IPS-20b (cell line): ENCODE data around the gene MUL1.
"Not testable (repeated sequence)": the region's sequence is repeated elsewhere in the genome, so short reads cannot be mapped to it uniquely, and the experiment has no call there.

Source experiments
- H3K27ac ChIP-seq: one replicate; pipeline ENCODE4 v1.5.1; 2013; ENCODE audit warnings: low read length
- H3K27me3 ChIP-seq: 2 replicates; pipeline ENCODE4 v1.6.1; 2013; ENCODE audit warnings: mild to moderate bottlenecking, low read length, inconsistent platforms; ENCODE audit not compliant: insufficient read depth
- H3K36me3 ChIP-seq: 2 replicates; pipeline ENCODE4 v1.6.1; 2013; ENCODE audit warnings: low read depth, mild to moderate bottlenecking, inconsistent platforms, low read length, moderate library complexity; ENCODE audit not compliant: insufficient read depth
- H3K4me1 ChIP-seq: 2 replicates; pipeline ENCODE4 v1.6.1; 2013; ENCODE audit warnings: mild to moderate bottlenecking, control low read depth, inconsistent platforms, low read length, moderate library complexity; ENCODE audit not compliant: insufficient read depth
- H3K4me3 ChIP-seq: 2 replicates; pipeline ENCODE4 v1.5.1; 2013; ENCODE audit warnings: mild to moderate bottlenecking, low read length, inconsistent platforms
- H3K9ac ChIP-seq: 2 replicates; pipeline ENCODE4 v1.6.1; 2013; ENCODE audit warnings: low read depth, mild to moderate bottlenecking, inconsistent platforms, low read length, moderate library complexity
- H3K9me3 ChIP-seq: 2 replicates; pipeline ENCODE4 v1.6.1; 2013; ENCODE audit warnings: mild to moderate bottlenecking, low read depth, low read length, inconsistent platforms; ENCODE audit not compliant: insufficient read depth

The MUL1 gene

DNA sequence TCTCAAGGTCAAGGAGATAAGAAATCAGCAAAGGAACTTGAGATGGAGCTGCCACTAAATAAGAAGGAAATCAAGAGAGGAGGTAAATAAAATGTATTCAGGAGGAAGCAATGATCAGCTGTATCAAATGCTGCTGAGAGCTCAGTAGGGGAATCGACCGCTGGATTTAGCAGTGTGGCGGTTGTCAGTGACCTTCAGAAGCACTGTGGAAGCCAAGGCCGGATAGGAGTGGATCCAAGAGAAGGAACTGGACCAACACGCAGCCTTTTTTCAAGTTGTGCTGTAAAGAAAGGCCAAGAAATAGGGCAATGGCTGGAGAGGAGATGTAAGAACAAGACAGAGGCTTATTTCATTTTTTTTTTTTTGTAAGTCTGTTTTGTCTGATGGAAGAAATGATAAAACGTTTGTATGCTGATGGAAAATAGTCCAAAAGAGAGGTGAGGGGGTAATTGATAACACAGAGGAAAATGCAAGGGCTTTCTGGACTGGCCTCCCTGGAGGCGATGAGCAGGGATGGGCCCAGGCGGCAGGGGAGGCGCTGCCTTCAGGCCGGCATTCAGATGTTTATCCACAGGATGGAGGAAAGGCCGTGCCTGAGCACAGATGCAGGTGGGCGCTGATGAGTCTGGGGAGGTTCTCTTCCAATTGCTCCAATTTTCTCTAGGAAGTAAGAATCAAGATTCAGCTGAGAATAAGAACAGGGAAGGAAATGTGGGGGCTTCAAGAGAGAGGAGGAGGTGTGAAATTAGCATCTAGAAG, 26.9 kb upstream of the MUL1 start:
- H3K36me3 ChIP-seq = no peaks in the 10 kb centered on the region
- no peak overlapping the region for H3K4me3 ChIP-seq
- no peak overlapping the region for H3K27ac ChIP-seq
- no peaks in the 10 kb centered on the region for H3K4me1 ChIP-seq
- H3K9me3 ChIP-seq = no peaks in the 10 kb centered on the region
- peaks cover 30% of the 10 kb centered on the region for H3K27me3 ChIP-seq
- H3K9ac ChIP-seq = no peak overlapping the region

DNA sequence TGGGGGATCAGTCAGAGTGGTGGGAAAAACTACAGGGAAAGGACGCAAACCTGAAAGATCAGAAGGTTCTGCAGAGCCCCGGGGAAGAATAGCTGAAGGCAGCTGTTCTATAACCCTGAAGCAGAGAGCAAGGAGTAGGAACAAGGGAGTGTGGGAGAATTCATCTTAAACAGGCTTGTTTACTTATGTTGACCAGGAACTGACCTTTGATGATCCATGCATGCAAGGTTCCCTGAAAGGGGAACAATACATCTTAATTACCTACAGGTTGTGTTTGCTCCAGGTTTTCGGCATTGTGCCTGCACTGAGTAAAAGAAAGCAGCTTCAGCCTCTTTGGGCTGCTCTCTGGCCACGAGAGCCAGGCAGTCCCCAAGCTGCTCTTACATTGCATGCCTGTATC, 25.7 kb upstream of the MUL1 start:
- Histone ChIP-seq H3K4me1 (no peaks in the 10 kb centered on the region), H3K36me3 (no peaks in the 10 kb centered on the region), H3K9ac (no peak overlapping the region), H3K27ac (no peak overlapping the region), H3K4me3 (no peak overlapping the region), H3K9me3 (no peaks in the 10 kb centered on the region), H3K27me3 (peaks cover 38% of the 10 kb centered on the region)

DNA sequence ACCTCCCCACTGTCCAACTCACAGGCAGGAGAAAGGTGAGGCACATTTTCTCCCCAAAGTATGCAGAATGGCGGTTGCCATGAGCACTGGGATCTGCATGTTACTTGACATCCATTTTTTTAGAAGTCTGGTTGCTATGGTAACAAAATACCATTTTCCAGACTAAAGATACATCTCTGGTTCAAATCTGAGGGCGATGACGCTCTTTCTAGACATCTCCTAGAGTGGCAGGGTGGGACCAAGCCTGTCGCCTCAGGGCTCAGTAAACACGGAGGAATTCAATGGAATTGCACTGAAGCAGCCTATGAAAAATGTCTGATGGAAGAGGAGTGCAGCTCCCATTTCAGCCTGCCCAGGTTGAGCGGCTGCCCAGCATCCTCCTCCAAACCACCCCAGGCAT, 22.9 kb upstream of the MUL1 start:
- peaks cover 41% of the 10 kb centered on the region for H3K27me3 ChIP-seq
- H3K27ac ChIP-seq = no peak overlapping the region
- no peak overlapping the region for H3K9ac ChIP-seq
- H3K36me3 ChIP-seq = no peaks in the 10 kb centered on the region
- no peaks in the 10 kb centered on the region for H3K4me1 ChIP-seq
- H3K4me3 ChIP-seq = no peak overlapping the region
- no peaks in the 10 kb centered on the region for H3K9me3 ChIP-seq

DNA sequence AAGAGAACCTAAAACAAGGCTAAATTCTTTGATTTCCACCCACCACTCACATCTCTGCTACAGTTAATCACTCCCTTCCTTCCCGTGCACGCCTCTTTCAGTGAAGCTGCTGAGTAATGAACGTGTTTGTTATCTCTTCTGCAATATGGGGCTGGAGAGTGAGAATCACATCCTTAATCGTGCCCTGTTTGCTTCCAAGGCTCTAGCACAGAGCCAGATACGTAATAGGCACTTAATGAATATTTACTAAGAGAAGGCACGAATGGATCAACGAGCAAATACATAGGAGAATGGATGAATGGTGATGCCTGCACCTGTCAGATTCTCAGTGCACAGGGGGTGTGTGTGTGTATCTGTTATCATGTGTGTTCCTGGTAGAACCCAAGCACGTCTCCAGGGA, 22.4 kb upstream of the MUL1 start:
- no peak overlapping the region for H3K4me3 ChIP-seq
- no peaks in the 10 kb centered on the region for H3K4me1 ChIP-seq
- H3K9ac ChIP-seq = no peak overlapping the region
- no peaks in the 10 kb centered on the region for H3K36me3 ChIP-seq
- H3K9me3 ChIP-seq = no peaks in the 10 kb centered on the region
- peaks cover 37% of the 10 kb centered on the region for H3K27me3 ChIP-seq
- no peak overlapping the region for H3K27ac ChIP-seq

DNA sequence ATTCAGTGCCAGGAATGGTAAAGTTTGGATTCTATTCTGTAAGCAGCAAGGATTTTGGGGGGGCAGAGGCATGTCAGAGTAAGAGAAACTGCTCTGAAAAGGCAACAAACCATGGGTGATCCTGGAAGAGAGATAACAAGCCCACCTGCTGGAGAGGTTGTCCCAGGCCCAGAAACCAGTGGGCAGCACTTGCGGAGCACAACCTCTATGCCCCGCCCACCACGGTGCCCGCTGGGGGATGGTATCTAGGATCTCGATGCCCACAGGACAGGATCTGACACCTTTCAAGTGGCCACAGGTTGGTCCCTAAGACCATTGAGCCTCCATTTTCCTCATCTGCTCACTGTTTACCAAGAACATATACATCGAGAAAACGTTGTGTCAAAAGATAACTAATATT, 20.3 kb upstream of the MUL1 start:
- Histone ChIP-seq H3K4me3 (no peak overlapping the region), H3K27ac (no peak overlapping the region), H3K27me3 (peaks cover 40% of the 10 kb centered on the region), H3K9ac (no peak overlapping the region), H3K36me3 (no peaks in the 10 kb centered on the region), H3K9me3 (no peaks in the 10 kb centered on the region), H3K4me1 (no peaks in the 10 kb centered on the region)

DNA sequence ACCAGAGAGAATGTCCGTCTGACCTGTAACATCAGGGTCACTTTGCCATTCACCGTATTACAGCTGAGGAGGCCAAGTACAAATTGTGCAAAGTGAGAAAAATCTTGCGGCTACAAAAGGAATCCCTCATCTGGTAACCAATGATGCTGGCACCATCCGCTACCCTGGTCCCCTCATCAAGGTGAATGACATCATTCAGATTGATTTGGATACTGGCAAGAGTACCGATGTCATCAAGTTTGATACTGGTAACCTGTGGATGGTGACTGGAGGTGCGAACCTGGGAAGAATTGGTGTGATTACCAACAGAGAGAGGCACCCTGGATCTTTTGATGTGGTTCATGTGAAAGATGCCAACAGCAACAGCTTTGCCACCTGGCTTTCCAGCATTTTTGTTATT, 18.3 kb upstream of the MUL1 start:
- Histone ChIP-seq H3K4me3 (no peak overlapping the region), H3K4me1 (no peaks in the 10 kb centered on the region), H3K9me3 (no peaks in the 10 kb centered on the region), H3K27ac (no peak overlapping the region), H3K9ac (no peak overlapping the region), H3K36me3 (no peaks in the 10 kb centered on the region), H3K27me3 (peaks cover 40% of the 10 kb centered on the region)

DNA sequence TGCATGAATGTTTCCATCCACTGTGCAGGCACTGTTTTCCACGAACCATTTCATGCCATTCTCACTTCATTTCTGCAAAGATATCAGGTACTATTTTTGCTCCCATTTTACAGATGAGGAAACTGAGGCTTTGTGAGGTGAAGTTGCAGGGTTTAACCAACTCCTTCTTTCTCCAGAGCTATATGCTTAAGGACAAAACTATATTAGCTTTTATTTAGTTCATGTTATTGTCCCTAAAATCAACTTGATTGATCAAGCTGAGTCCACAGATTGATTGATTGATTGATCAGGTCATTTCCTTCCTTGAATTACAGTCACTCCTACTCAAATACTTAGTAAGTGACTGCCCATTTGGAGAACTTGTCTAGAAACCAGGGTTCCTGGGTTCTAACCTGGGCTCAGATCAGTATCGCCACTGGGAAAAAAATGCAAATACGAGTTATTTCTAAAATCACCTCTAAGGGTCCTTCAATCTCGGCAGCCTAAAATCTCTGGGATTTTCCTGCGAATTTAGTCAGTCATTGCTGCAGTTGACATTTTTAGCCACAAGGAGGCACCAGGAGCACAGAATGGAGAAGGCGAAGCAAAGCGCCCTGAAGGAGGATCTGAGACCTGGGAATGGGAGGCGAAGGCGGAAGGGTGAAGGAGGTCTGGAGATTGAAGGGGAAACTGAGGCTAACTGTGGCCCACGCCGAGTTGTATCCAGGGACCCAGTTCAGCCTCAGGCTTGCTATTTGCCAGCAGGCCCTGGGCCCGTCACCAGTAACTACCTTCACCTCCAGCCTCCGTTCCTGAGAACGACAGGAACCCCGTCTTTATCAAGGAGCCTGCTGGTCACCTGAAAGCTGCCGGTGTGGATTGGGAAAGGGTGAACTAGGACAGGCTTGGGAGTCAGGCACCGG, 14.3 kb upstream of the MUL1 start:
- Histone ChIP-seq H3K4me1 (no peaks in the 10 kb centered on the region), H3K4me3 (no peak overlapping the region), H3K36me3 (no peaks in the 10 kb centered on the region), H3K27me3 (peaks cover 18% of the 10 kb centered on the region), H3K9ac (no peak overlapping the region), H3K9me3 (no peaks in the 10 kb centered on the region), H3K27ac (no peak overlapping the region)

DNA sequence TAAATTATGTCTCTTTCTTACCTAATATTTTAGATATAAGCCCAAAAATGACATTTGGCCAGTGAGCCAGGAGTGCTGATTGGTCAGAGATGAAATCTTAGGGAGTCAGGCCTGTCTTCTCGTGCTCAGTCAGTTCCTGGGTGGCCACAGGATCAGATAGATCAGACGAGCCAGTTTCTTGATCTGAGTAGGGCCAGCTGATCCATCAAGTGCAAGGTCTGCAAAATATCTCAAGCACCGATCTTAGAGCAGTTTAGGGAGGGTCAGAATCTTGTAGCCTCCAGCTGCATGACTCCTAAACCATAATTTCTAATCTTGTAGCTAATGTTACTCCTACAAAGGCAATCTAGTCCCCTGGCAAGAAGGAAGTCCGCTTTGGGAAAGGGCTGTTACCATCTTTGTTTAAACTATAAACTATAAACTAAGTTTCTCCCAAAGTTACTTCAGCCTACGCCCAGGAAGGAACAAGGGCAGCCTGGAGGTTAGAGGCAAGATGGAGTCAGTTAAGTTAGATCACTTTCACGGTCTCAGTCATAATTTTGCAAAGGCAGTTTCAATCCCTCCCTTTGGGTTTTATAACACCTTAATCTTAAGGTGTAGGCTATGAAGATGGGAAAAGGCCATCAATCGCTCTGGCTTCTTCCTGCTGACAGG, 11.8 kb upstream of the MUL1 start:
- not testable (repeated sequence) for H3K9ac ChIP-seq, H3K36me3 ChIP-seq, H3K27ac ChIP-seq, H3K27me3 ChIP-seq, H3K9me3 ChIP-seq, H3K4me3 ChIP-seq, H3K4me1 ChIP-seq

DNA sequence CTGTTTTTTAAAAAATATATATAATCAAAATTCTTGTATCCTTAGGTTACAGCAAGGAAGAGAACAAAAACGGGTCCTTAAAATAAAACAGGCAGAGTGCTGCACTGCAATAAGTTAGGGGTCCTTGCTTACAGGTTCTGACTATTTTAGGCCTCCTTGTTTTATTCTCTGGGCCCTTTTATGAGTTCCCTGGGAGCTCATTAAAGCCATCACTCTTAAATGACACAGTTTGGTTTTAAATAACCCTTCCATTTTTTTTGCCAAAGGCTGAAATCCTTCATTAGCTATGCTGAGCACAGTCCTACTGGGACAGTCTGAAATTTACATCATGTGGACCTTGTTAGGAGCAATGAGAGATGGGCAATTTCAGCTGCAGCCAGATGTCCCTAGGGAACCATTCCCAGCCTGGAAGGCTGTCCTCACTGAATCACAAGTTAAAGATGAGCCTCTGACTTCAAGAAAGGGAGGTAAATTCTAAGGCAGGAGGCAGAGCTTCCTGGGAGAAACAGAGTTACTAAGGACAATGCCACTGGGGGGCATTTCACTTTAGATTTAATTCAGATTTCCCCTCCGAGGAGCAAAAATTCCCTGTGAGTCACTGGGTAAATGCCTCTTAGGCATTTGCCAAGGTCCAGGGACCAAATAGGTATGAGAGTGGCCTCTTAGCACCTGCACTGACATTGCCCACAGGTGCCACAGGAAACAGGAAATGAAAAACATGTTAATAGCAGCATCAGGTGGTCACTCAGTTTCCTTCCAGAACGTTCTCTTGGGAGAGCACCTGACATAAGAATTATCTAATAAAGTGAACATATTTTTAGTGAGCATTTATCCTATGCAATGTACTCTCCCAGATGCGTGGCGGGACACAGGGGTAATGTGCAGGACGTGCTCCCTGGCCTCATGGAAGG, 3.8 kb upstream of the MUL1 start:
- H3K27me3 ChIP-seq = peaks cover 29% of the 10 kb centered on the region
- no peaks in the 10 kb centered on the region for H3K4me1 ChIP-seq
- no peaks in the 10 kb centered on the region for H3K36me3 ChIP-seq
- H3K4me3 ChIP-seq = no peak overlapping the region
- no peak overlapping the region for H3K27ac ChIP-seq
- no peaks in the 10 kb centered on the region for H3K9me3 ChIP-seq
- H3K9ac ChIP-seq = no peak overlapping the region

DNA sequence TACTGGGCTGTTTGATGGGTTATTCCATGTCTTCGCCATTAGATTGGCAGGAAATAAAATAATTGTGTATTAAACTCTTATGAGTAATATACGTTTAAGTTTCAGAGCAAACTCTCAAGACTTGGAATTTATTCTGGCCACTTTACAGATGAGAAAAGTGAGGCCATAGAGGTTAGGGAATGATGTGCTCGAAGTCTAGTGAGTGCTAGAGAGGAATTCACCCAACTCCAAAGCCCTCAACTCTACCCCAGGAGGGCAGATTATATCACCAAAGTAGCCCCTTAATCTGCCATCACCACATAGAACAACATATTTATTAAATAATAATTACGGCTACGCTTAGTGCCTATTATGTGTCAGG, 440 bp upstream of the MUL1 start:
- H3K27me3 ChIP-seq = peaks cover 29% of the 10 kb centered on the region
- peaks cover 7% of the 10 kb centered on the region; the same call in 1 of the 2 replicates for H3K36me3 ChIP-seq
- peak overlapping the region; percentile 93 for H3K4me3 ChIP-seq
- no peaks in the 10 kb centered on the region for H3K9me3 ChIP-seq
- H3K4me1 ChIP-seq = no peaks in the 10 kb centered on the region
- H3K9ac ChIP-seq = peak overlapping the region; percentile 77; the same call in 1 of the 2 replicates
- H3K27ac ChIP-seq = no peak overlapping the region

DNA sequence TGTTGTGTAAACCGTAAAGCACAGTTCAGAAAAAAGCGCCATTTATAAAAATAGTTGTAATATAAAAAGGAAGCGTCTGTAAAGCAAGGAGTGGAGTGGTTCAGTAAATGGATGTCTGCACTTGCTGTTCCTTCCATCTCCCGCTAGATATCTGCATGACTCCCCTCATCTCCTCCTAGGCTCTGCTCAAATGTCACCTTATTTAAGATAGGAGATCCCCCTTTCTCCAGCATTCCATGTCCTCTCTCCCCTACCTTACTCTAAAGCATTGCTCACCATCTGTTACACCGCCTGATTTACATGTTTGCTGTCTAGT, 745 bp downstream of the MUL1 start:
- Histone ChIP-seq H3K9ac (peak overlapping the region; percentile 77; the same call in 1 of the 2 replicates), H3K4me3 (peak overlapping the region; percentile 93), H3K4me1 (no peaks in the 10 kb centered on the region), H3K27ac (no peak overlapping the region), H3K9me3 (no peaks in the 10 kb centered on the region), H3K27me3 (peaks cover 27% of the 10 kb centered on the region), H3K36me3 (peaks cover 12% of the 10 kb centered on the region; the same call in 1 of the 2 replicates)
